ENCODE data around the gene EGFL8.

GRCh38 chr6:32216285-32216684 lies 51.9 kb downstream of the EGFL8 start:
- TF ChIP-seq EP300 (IDR thresholded peaks at IDR 0.05) (no peak), POLR2A (IDR thresholded peaks at IDR 0.05) (no peak)

All from tibial nerve (tissue), 3 donors.